Measurements from ENCODE around the gene ARHGDIB. TPM values are rescaled to one million over a fixed set of nuclear protein-coding genes. Genes with fewer than 3 reads are reported as not detected.
A peak's percentile ranks its signal among the peaks of the same experiment; 100 is the strongest.

ARHGDIB gene
- total and polyA plus RNA-seq, 2 experiments from 2014 or later: 0.89 TPM; not detected in 1

DNA sequence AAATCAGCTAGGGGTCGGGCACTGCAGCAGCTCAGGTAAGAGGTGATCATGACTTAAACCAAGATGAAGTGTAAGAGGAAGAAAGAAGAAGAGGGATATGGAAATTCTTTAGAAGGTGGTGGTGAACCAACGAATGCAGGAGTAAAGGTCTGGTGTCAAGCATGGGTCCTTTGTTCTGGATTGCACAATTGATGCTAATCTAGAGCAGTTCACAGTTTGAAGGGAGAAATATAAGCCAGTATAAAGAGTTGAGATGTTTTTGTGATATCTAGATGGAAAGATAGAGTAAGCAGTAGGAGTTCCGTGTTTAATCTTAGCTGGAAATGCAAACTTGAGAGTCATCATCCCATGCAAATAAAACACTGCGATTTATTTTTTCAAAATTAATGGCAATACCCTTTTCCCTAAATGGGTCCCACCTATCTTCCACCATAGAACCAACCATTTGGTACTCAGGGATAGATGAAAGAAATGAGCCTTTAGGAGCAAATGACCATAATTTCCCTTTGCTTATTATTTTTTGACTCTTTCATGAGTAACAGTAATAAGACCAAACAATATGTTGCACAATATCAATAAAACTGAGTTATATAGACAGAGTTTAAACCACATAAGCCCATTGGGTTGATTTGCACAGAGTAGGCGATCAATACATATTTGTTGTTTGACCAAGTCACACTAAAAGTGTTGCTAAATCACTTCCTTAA, 60.7 kb downstream of the ARHGDIB start (continued):
- TF ChIP-seq, protein P1, sequence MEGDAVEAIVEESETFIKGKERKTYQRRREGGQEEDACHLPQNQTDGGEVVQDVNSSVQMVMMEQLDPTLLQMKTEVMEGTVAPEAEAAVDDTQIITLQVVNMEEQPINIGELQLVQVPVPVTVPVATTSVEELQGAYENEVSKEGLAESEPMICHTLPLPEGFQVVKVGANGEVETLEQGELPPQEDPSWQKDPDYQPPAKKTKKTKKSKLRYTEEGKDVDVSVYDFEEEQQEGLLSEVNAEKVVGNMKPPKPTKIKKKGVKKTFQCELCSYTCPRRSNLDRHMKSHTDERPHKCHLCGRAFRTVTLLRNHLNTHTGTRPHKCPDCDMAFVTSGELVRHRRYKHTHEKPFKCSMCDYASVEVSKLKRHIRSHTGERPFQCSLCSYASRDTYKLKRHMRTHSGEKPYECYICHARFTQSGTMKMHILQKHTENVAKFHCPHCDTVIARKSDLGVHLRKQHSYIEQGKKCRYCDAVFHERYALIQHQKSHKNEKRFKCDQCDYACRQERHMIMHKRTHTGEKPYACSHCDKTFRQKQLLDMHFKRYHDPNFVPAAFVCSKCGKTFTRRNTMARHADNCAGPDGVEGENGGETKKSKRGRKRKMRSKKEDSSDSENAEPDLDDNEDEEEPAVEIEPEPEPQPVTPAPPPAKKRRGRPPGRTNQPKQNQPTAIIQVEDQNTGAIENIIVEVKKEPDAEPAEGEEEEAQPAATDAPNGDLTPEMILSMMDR (conservative IDR thresholded peaks at IDR 0.05; ENCODE audit: low read depth in 2 of 2): no peak
- TF ChIP-seq EZH2phosphoT487 (IDR thresholded peaks at IDR 0.05; ENCODE audit: unreplicated experiment) (no peak), NANOG (IDR thresholded peaks at IDR 0.05; ENCODE audit: borderline replicate concordance) (no peak), ZNF114 (CRISPR knock-in tag; IDR thresholded peaks at IDR 0.05) (no peak)
- TF ChIP-seq, protein P2, sequence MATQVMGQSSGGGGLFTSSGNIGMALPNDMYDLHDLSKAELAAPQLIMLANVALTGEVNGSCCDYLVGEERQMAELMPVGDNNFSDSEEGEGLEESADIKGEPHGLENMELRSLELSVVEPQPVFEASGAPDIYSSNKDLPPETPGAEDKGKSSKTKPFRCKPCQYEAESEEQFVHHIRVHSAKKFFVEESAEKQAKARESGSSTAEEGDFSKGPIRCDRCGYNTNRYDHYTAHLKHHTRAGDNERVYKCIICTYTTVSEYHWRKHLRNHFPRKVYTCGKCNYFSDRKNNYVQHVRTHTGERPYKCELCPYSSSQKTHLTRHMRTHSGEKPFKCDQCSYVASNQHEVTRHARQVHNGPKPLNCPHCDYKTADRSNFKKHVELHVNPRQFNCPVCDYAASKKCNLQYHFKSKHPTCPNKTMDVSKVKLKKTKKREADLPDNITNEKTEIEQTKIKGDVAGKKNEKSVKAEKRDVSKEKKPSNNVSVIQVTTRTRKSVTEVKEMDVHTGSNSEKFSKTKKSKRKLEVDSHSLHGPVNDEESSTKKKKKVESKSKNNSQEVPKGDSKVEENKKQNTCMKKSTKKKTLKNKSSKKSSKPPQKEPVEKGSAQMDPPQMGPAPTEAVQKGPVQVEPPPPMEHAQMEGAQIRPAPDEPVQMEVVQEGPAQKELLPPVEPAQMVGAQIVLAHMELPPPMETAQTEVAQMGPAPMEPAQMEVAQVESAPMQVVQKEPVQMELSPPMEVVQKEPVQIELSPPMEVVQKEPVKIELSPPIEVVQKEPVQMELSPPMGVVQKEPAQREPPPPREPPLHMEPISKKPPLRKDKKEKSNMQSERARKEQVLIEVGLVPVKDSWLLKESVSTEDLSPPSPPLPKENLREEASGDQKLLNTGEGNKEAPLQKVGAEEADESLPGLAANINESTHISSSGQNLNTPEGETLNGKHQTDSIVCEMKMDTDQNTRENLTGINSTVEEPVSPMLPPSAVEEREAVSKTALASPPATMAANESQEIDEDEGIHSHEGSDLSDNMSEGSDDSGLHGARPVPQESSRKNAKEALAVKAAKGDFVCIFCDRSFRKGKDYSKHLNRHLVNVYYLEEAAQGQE (IDR thresholded peaks at IDR 0.05; ENCODE audit: unreplicated experiment): no peak

DNA sequence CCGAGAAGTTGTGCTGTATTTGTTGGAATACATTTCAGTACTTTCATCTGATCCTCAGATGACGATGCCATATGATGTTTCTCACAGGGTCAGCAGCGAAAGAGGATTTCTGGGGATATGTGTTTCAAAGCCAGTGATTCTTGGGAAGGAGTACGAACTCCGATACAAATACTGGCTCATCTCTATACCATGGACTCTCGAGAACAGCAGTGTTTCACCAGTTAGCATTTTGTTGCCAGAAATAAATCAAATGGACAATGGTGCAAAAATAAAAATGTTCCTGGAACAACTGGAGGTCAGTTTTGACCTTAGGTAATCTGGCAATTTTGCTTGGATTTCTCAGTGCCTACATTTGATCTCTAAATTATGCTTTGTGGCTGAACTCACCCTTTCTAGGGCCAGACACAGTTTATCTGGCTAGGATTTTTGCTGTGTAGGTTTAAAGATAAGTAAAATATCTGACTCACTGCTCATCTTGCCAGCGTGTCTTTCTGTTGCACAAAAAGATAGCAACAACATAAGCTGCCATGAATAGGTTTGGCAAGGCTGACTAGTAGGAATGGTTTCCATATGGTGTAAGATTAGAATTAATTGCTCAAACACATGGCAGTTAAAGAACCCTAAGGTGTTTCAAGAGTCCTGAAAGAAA, 64.8 kb downstream of the ARHGDIB start:
- peak overlapping the region; percentile 64; the same call in 1 of the 2 replicates for H2AFZ ChIP-seq
- no peak overlapping the region for H3K4me3 Mint-ChIP-seq
- TF ChIP-seq JUNB (IDR thresholded peaks at IDR 0.05; ENCODE audit: unreplicated experiment): no peak
- TF ChIP-seq, protein P2 (IDR thresholded peaks at IDR 0.05; ENCODE audit: unreplicated experiment): no peak
- TF ChIP-seq ZNF331 (CRISPR knock-in tag; IDR thresholded peaks at IDR 0.05; ENCODE audit: low read depth): no peak
- no peak for TF ChIP-seq ZNF114 (CRISPR knock-in tag; IDR thresholded peaks at IDR 0.05)
- TF ChIP-seq EZH2 (IDR thresholded peaks at IDR 0.05; ENCODE audit: low read depth, unreplicated experiment): no peak
- TF ChIP-seq STAT1 (IDR thresholded peaks at IDR 0.05; ENCODE audit: unreplicated experiment): no peak

More for the DNA sequence above, 64.8 kb downstream of the ARHGDIB start:
- Histone ChIP-seq H3K27ac (ENCODE audit: low read depth) (no peak overlapping the region), H4K20me1 (replicated peaks; ENCODE audit: insufficient read depth) (no peaks in the 10 kb centered on the region), H3K79me2 (replicated peaks; ENCODE audit: insufficient read depth) (no peaks in the 10 kb centered on the region), H3F3A (replicated peaks; ENCODE audit: low read depth) (no peaks in the 10 kb centered on the region), H3K27me3 (ENCODE audit: insufficient read depth) (no peaks in the 10 kb centered on the region), H3K9me2 (ENCODE audit: insufficient read depth) (no peaks in the 10 kb centered on the region), H3K4me3 (no peak overlapping the region), H3K36me3 (ENCODE audit: insufficient read depth) (no peaks in the 10 kb centered on the region), H3K4me2 (no peak overlapping the region), H3K4me1 (ENCODE audit: insufficient read depth) (peaks cover 11% of the 10 kb centered on the region; the same call in 1 of the 2 replicates)
- peaks cover under 1% of the 10 kb centered on the region for H3K27me3 Mint-ChIP-seq (ENCODE audit: insufficient read depth, low read depth, poor library complexity)
- no peaks in the 10 kb centered on the region for H3K9me3 Mint-ChIP-seq
- H3K4me1 Mint-ChIP-seq: peaks cover 15% of the 10 kb centered on the region
- DNase-seq (ENCODE audit: low spot score): no peak
- no peaks in the 10 kb centered on the region for H3K36me3 Mint-ChIP-seq (ENCODE audit: low read depth)
- no peak for ATAC-seq
- H3K27ac Mint-ChIP-seq: no peak overlapping the region
